Stomach (tissue), 9 donors: ENCODE data around the gene GMDS. TPM values are rescaled to one million over a fixed set of nuclear protein-coding genes. Genes with fewer than 3 reads are reported as not detected.

Experiments
- DNase-seq, 2 donors: peaks; one replicate each; pipeline versions ENCODE4 v3.0.0 to v3.0.0-alpha.2; 2013 to 2019
- H3K27ac ChIP-seq, 5 donors: fragments of 200-600 bp in 4 of 5; sonication (generic) in 4 of 5; one replicate each; pipeline ENCODE4 v1.5.1; 2013 to 2019; ENCODE audit warnings: mild to moderate bottlenecking in 1 of 5, moderate library complexity in 1 of 5
- H3K27me3 ChIP-seq, 3 donors: fragments of 200-600 bp; sonication (generic); one replicate each; pipeline ENCODE4 v1.5.1; 2017 to 2019; ENCODE audit warnings: mixed run types in 1 of 3
- H3K36me3 ChIP-seq, 4 donors: fragments of 200-600 bp; sonication (generic); 1 replicate in 3 of 4; 2 replicates in 1 of 4; pipeline ENCODE4 v1.5.1; 2016 to 2019
- H3K4me1 ChIP-seq, 4 donors: fragments of 200-600 bp; sonication (generic); one replicate each; pipeline ENCODE4 v1.5.1; 2016 to 2019
- H3K4me3 ChIP-seq, 4 donors: fragments of 200-600 bp; sonication (generic) in 3 of 4; one replicate each; pipeline ENCODE4 v1.5.1; 2016 to 2019; ENCODE audit warnings: mild to moderate bottlenecking in 1 of 4
- H3K9me3 ChIP-seq, 4 donors: fragments of 200-600 bp; sonication (generic); one replicate each; pipeline ENCODE4 v1.5.1; 2016 to 2019
- CTCF ChIP-seq, 7 experiments: fragments of 450-650 bp in 4 of 7; fragments of 200-600 bp in 3 of 7; sonication (generic) in 3 of 7; IDR thresholded peaks; one replicate each; pipeline ENCODE4 v1.5.1; 2016 to 2019; ENCODE audit warnings: antibody characterized with exemption in 7 of 7, control low read depth in 2 of 7, mild to moderate bottlenecking in 1 of 7
- EP300 ChIP-seq: sonication (generic); formaldehyde crosslinking; IDR thresholded peaks from one replicate; pipeline ENCODE4 v1.6.1; 2017; ENCODE audit warnings: antibody characterized with exemption
- POLR2A ChIP-seq, 4 donors: fragments of 450-650 bp; IDR thresholded peaks; one replicate each; pipeline ENCODE4 v1.6.1; 2016; ENCODE audit warnings: antibody characterized with exemption in 4 of 4, control low read depth in 2 of 4, mild to moderate bottlenecking in 1 of 4, moderate library complexity in 1 of 4
- POLR2AphosphoS5 ChIP-seq, 3 donors: sonication (generic); formaldehyde crosslinking; IDR thresholded peaks; one replicate each; pipeline ENCODE4 v1.6.1; 2016; ENCODE audit warnings: antibody characterized with exemption in 3 of 3
- WGBS, 5 donors: extraction: QIAGEN DNeasy Blood & Tissue Kit in 3 of 5; methylation state at CpG; one replicate each; pipeline versions ENCODE4 v1.1.5 to v1.1.7; 2013 to 2018; 5-methylcytosine and 5-hydroxymethylcytosine counted together
- intact Hi-C: fragments of 100-400 bp; cut with DNase I; formaldehyde crosslinking; loops from one replicate; pipeline ENCODE4 v1.15.1; 2023; ENCODE audit warnings: low total_unique reads
- polyA plus RNA-seq, 3 donors: library from polyadenylated mRNA; stranded (reverse); fragments of 200-250 nt; gene quantifications; one replicate each; pipeline ENCODE4 v1.2.3, GENCODE V29; 2013
- total RNA-seq, 5 donors: library from RNA; depleted of rRNA; stranded (reverse); fragments of >200 nt; gene quantifications; one replicate each; pipeline versions ENCODE4 v1.1.0 to v1.2.3, GENCODE V29; 2014 to 2016
- donor health status: healthy with polysubstance abuse.
- donor health status: Bipolar disorder and iron deficiency.
- donor health status: healthy.

Gene GMDS
- total and polyA plus RNA-seq, 8 donors, result 83.7 to 262 (median 121) TPM

DNA sequence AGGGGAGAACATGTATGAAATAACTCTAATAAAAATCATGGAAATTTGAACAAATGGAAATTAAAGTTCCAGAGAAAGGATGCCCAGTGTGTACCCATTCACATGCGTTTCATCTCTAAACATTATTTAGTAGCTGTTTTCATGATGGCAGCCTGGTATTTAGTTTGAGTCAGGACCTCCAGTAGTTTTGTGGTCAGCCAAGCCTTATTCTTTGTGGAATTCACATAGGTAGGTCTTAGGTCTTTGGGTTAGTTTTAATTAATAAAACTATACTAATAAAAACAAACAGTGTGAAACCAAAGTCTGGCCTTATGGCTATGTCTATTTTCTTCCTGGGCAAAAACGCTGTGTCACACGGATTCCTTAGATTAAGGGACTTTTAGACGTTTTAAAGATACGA lies 497.9 kb downstream of the GMDS start:
- no peak overlapping the region for H3K4me3 ChIP-seq
- peaks cover 0 to 5% (median 1%) of the 10 kb centered on the region in 4 donors for H3K9me3 ChIP-seq
- intact Hi-C loops, result no loop called here
- TF ChIP-seq CTCF (IDR thresholded peaks at IDR 0.05) (no peak), EP300 (no peak), POLR2A (IDR thresholded peaks at IDR 0.05) (no peak), POLR2AphosphoS5 (IDR thresholded peaks at IDR 0.05) (no peak)
- no peak overlapping the region for H3K27ac ChIP-seq
- 66 to 86% (median 70%) methylated on average over 5 of the region's 5 CpGs for WGBS, 5 donors
- peaks cover 0 to 2% (median 0%) of the 10 kb centered on the region in 4 donors for H3K36me3 ChIP-seq
- H3K27me3 ChIP-seq, result no peaks in the 10 kb centered on the region
- DNase-seq, result no peak
- peaks cover 0 to 7% (median 0%) of the 10 kb centered on the region in 4 donors for H3K4me1 ChIP-seq

DNA sequence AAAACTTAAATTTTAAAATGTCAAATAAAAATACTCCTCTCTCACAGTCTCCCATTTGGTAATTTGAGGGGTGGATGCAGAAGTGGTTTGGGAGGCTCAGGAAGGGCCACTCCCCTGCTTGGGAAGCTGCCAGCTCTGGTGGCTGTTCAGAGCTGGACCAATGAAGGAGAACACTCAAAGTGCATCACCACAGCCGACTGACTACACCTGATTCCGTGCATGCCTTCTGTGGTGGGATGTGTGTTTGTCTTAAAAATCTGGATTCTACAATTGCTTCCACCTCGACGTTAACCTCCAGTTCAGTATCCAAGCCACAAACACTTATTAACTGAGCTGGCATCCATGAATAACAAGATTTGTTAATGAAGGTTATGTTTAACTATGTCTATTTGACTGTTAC lies 498.4 kb downstream of the GMDS start:
- Histone ChIP-seq H3K9me3 (peaks cover 0 to 5% (median 1%) of the 10 kb centered on the region in 4 donors), H3K4me3 (no peak overlapping the region), H3K27me3 (no peaks in the 10 kb centered on the region), H3K27ac (no peak overlapping the region), H3K36me3 (peaks cover 0 to 7% (median 3%) of the 10 kb centered on the region in 4 donors), H3K4me1 (peaks cover 0 to 7% (median 0%) of the 10 kb centered on the region in 4 donors)
- TF ChIP-seq POLR2A (IDR thresholded peaks at IDR 0.05) (no peak), CTCF (IDR thresholded peaks at IDR 0.05) (no peak), EP300 (no peak), POLR2AphosphoS5 (IDR thresholded peaks at IDR 0.05) (no peak)
- DNase-seq, result no peak
- 78 to 87% (median 83%) methylated on average over 4 of the region's 4 CpGs for WGBS, 5 donors
- intact Hi-C loops, result no loop called here

DNA sequence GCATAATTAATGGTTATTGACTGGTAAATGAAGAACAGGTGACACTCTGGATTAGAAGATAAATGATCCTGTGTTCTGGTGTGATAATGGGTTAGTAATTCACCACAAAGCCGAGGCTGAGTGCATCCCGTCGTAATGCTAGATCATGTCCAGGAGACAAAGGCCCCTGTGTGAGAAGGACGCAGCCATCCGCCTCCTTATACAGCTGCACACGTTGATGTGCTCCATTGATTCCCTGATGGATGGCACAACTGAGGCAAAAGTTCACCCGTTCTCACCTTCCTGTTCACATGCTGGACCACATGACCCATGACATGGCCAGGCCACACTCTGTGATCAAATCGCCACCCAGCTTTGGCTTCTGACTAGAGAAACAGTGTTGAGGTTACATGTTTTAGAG lies 499.6 kb downstream of the GMDS start:
- H3K36me3 ChIP-seq, result peaks cover 0 to 7% (median 4%) of the 10 kb centered on the region in 4 donors
- TF ChIP-seq POLR2A (IDR thresholded peaks at IDR 0.05) (no peak), CTCF (IDR thresholded peaks at IDR 0.05) (no peak)
- 76 to 91% (median 86%) methylated on average over 8 of the region's 8 CpGs for WGBS, 5 donors
- H3K4me1 ChIP-seq, result peaks cover 0 to 7% (median 0%) of the 10 kb centered on the region in 4 donors
- H3K27ac ChIP-seq, result no peak overlapping the region
- intact Hi-C loops, result no loop called here
- no peak for DNase-seq
- H3K4me3 ChIP-seq, result no peak overlapping the region
- no peaks in the 10 kb centered on the region for H3K27me3 ChIP-seq
- H3K9me3 ChIP-seq, result no peaks in the 10 kb centered on the region

DNA sequence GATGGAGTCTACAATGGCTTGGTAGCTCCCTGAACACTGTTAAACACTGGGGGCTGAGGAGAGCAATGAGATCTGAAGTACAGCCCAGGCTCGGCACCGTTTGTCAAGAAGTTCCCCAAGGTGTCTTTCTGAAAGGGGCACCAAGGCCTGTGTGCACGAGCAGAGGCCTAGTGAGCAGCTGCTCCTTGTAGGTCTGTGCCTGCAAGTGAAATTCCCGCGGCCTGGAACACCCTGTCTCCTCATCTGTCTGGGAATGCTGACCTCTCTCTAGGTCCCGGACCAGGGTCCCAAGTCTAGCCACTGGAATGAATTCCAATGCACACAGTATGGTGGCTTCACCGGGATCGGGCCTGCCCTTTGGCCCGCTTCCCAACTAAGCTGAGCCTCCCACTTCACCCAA lies 500.9 kb downstream of the GMDS start:
- peaks cover 0 to 7% (median 0%) of the 10 kb centered on the region in 4 donors for H3K4me1 ChIP-seq
- intact Hi-C loops, result no loop called here
- no peaks in the 10 kb centered on the region for H3K9me3 ChIP-seq
- DNase-seq, result no peak
- 93 to 97% (median 95%) methylated on average over 9 of the region's 9 CpGs for WGBS, 5 donors
- no peak overlapping the region for H3K4me3 ChIP-seq
- no peak overlapping the region for H3K27ac ChIP-seq
- no peaks in the 10 kb centered on the region for H3K27me3 ChIP-seq
- TF ChIP-seq POLR2AphosphoS5 (IDR thresholded peaks at IDR 0.05) (no peak), EP300 (no peak), CTCF (IDR thresholded peaks at IDR 0.05) (no peak), POLR2A (IDR thresholded peaks at IDR 0.05) (no peak)
- H3K36me3 ChIP-seq, result peaks cover 0 to 8% (median 4%) of the 10 kb centered on the region in 4 donors
